ENCODE results near the gene GSTA2.

DNA sequence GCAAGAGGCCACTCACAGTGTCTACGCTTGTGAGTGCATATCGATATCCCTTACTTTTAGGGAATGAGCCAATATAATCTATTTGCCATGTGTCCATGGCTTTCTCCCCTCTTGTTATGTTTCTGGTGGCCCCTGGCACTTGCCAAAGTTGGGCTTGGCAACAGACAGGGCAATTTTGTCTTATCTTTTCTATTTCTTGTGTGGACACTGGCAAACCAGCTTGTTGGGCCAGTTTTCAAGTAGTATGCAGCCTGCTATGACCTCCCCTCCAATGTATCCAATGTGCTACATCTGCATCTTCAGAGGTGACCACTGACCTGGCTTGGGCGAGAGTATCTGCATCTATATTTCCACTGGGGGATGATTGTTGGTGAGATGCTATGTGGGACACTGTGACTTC is 29.2 kb downstream of the GSTA2 start:
- no peak for TF ChIP-seq CTCF (IDR thresholded peaks at IDR 0.05)
- no peak for TF ChIP-seq EP300 (IDR thresholded peaks at IDR 0.05)
- no peak for TF ChIP-seq POLR2A (IDR thresholded peaks at IDR 0.05)

All from gastroesophageal sphincter (tissue), 3 donors.